CD14-positive monocyte (primary cell): ENCODE measurements around the gene PIERCE2. TPM values are rescaled to one million over a fixed set of nuclear protein-coding genes. Genes with fewer than 3 reads are reported as not detected.

Source experiments
- DNase-seq, 3 donors: peaks; one replicate each; pipeline ENCODE4 v3.0.0-alpha.2; 2011 to 2022
- H2AFZ ChIP-seq: 2 replicates; pipeline ENCODE4 v1.6.0; 2012; ENCODE audit warnings: mild to moderate bottlenecking, low read depth, low read length, inconsistent platforms; ENCODE audit not compliant: insufficient read depth, poor library complexity, severe bottlenecking
- H3K27ac ChIP-seq, 2 donors: 1 replicate in 1 of 2; 2 replicates in 1 of 2; pipeline ENCODE4 v1.5.1; 2012 to 2013; ENCODE audit warnings: low read length in 2 of 2, control low read depth in 1 of 2, inconsistent platforms in 1 of 2, low read depth in 1 of 2, mild to moderate bottlenecking in 1 of 2
- H3K27me3 ChIP-seq, 2 donors: one replicate each; pipeline versions ENCODE4 v1.6.0 to v1.6.1; 2011 to 2013; ENCODE audit warnings: low read length in 2 of 2; ENCODE audit not compliant: control insufficient read depth in 2 of 2, insufficient read depth in 2 of 2
- H3K36me3 ChIP-seq, 2 donors: replicated peaks in 1 of 2; 1 replicate in 1 of 2; 2 replicates in 1 of 2; pipeline versions ENCODE4 v1.5.1 to v1.6.1; 2012 to 2013; ENCODE audit warnings: low read length in 2 of 2, control low read depth in 1 of 2, inconsistent platforms in 1 of 2, mild to moderate bottlenecking in 1 of 2; ENCODE audit not compliant: insufficient read depth in 2 of 2, control insufficient read depth in 1 of 2
- H3K4me1 ChIP-seq, 2 donors: 1 replicate in 1 of 2; 2 replicates in 1 of 2; pipeline versions ENCODE4 v1.5.1 to v1.6.1; 2012 to 2013; ENCODE audit warnings: low read length in 2 of 2, control low read depth in 1 of 2, inconsistent platforms in 1 of 2, mild to moderate bottlenecking in 1 of 2, moderate library complexity in 1 of 2; ENCODE audit not compliant: insufficient read depth in 2 of 2, control insufficient read depth in 1 of 2
- H3K4me2 ChIP-seq: replicated peaks from 2 replicates; pipeline ENCODE3; 2012; ENCODE audit warnings: low read length, moderate library complexity, mild to moderate bottlenecking; ENCODE audit not compliant: poor library complexity, severe bottlenecking; ENCODE audit errors: extremely low read depth
- H3K4me3 ChIP-seq, 3 experiments: fragments of 200-600 bp in 1 of 3; sonication (generic) in 1 of 3; replicated peaks in 1 of 3; 1 replicate in 2 of 3; 2 replicates in 1 of 3; pipeline ENCODE4 v1.5.1; 2011 to 2013; ENCODE audit warnings: low read length in 3 of 3, mild to moderate bottlenecking in 3 of 3, control low read depth in 2 of 3, low read depth in 2 of 3, inconsistent platforms in 1 of 3, moderate library complexity in 1 of 3
- H3K79me2 ChIP-seq: 2 replicates; pipeline ENCODE4 v1.6.0; 2012; ENCODE audit warnings: mild to moderate bottlenecking, control low read depth, inconsistent platforms, low read length, moderate library complexity; ENCODE audit not compliant: insufficient read depth
- H3K9ac ChIP-seq: 2 replicates; pipeline ENCODE4 v1.6.0; 2017; ENCODE audit warnings: low read length, mild to moderate bottlenecking; ENCODE audit not compliant: insufficient read depth, poor library complexity, severe bottlenecking
- H3K9me3 ChIP-seq, 2 donors: replicated peaks in 1 of 2; 1 replicate in 1 of 2; 2 replicates in 1 of 2; pipeline versions ENCODE4 v1.5.1 to v1.6.1; 2012 to 2013; ENCODE audit warnings: low read length in 2 of 2, control low read depth in 1 of 2; ENCODE audit not compliant: control insufficient read depth in 1 of 2, insufficient read depth in 1 of 2
- H4K20me1 ChIP-seq: 2 replicates; pipeline ENCODE4 v1.6.0; 2012; ENCODE audit warnings: mild to moderate bottlenecking, low read length, control low read depth, moderate library complexity; ENCODE audit not compliant: insufficient read depth
- H3K27ac Mint-ChIP-seq, 7 donors: one replicate each; pipeline ENCODE4 v1.8.0; 2020; ENCODE audit warnings: mild to moderate bottlenecking in 7 of 7, mixed read lengths in 7 of 7, moderate library complexity in 6 of 7, inconsistent platforms in 2 of 7
- H3K27me3 Mint-ChIP-seq, 3 donors: one replicate each; pipeline ENCODE4 v1.8.0; 2021 to 2022; ENCODE audit warnings: low read depth in 3 of 3, mild to moderate bottlenecking in 3 of 3, mixed read lengths in 3 of 3, moderate library complexity in 3 of 3, inconsistent platforms in 1 of 3
- H3K36me3 Mint-ChIP-seq, 2 donors: one replicate each; pipeline ENCODE4 v1.8.0; 2020; ENCODE audit warnings: mixed read lengths in 2 of 2, inconsistent platforms in 1 of 2, mild to moderate bottlenecking in 1 of 2
- H3K4me1 Mint-ChIP-seq: one replicate; pipeline ENCODE4 v1.8.0; 2020; ENCODE audit warnings: mild to moderate bottlenecking, mixed read lengths
- H3K4me3 Mint-ChIP-seq, 2 donors: one replicate each; pipeline ENCODE4 v1.8.0; 2020; ENCODE audit warnings: mild to moderate bottlenecking in 2 of 2, mixed read lengths in 2 of 2, moderate library complexity in 1 of 2
- H3K9me3 Mint-ChIP-seq, 7 donors: one replicate each; pipeline ENCODE4 v1.8.0; 2020 to 2022; ENCODE audit warnings: mixed read lengths in 7 of 7, mild to moderate bottlenecking in 6 of 7, moderate library complexity in 6 of 7, inconsistent platforms in 2 of 7
- CTCF ChIP-seq: fragments of 200-600 bp; IDR thresholded peaks from one replicate; pipeline ENCODE4 v1.8.0; 2022; ENCODE audit warnings: antibody characterized with exemption, mild to moderate bottlenecking
- WGBS: methylation state at CpG from one replicate; pipeline ENCODE4 v1.1.5; 2013; ENCODE audit warnings: missing lambda C conversion rate; ENCODE audit not compliant: insufficient coverage; 5-methylcytosine and 5-hydroxymethylcytosine counted together
- intact Hi-C, 2 donors: fragments of 100-400 bp; cut with micrococcal nuclease; formaldehyde crosslinking; loops; one replicate each; pipeline versions ENCODE4 v1.15.0 to v1.15.1; 2023
- polyA plus RNA-seq, 3 donors: library from polyadenylated mRNA; depleted of rRNA in 1 of 3; unstranded in 2 of 3; stranded (reverse) in 1 of 3; fragments of 300-500 nt in 2 of 3; fragments of >200 nt in 1 of 3; fragmentation: Illumina TruSeq in 2 of 3; gene quantifications; 1 replicate in 2 of 3; 2 replicates in 1 of 3; pipeline ENCODE4 v1.2.3, GENCODE V29; 2012 to 2021

The PIERCE2 gene
- polyA plus RNA-seq, 3 donors, result 0.13 to 1.3 (median 0.61) TPM

- Histone ChIP-seq H3K36me3 (no peaks in the 10 kb centered on the region), H3K4me1 (no peaks in the 10 kb centered on the region), H3K9me3 (peaks cover 4 to 14% of the 10 kb centered on the region in 2 donors), H2AFZ (no peak overlapping the region), H3K4me2 (no peak overlapping the region), H4K20me1 (no peaks in the 10 kb centered on the region), H3K27me3 (no peaks in the 10 kb centered on the region), H3K27ac (no peak overlapping the region), H3K9ac (no peak overlapping the region), H3K79me2 (no peaks in the 10 kb centered on the region), H3K4me3 (no peak overlapping the region)
- no peak overlapping the region for H3K27ac Mint-ChIP-seq
- peaks cover 0 to 2% (median 0%) of the 10 kb centered on the region in 3 donors for H3K27me3 Mint-ChIP-seq
- no peak for DNase-seq
- 89% methylated on average over 4 of the region's 5 CpGs for WGBS
- peaks cover 13 to 34% (median 29%) of the 10 kb centered on the region in 7 donors for H3K9me3 Mint-ChIP-seq
- no peak for TF ChIP-seq CTCF
- H3K36me3 Mint-ChIP-seq, result no peaks in the 10 kb centered on the region
- H3K4me1 Mint-ChIP-seq, result no peaks in the 10 kb centered on the region
- intact Hi-C loops, result no loop called here
- H3K4me3 Mint-ChIP-seq, result no peak overlapping the region
These were observed 49.2 kb downstream of the PIERCE2 start for GRCh38 chr15:55457401-55458022.

GRCh38 chr15:55461447-55461846 lies 53.2 kb downstream of the PIERCE2 start:
- Mint-ChIP-seq H3K27me3 (peaks cover 0 to 4% (median 0%) of the 10 kb centered on the region in 3 donors), H3K27ac (no peak overlapping the region), H3K4me3 (no peak overlapping the region), H3K4me1 (no peaks in the 10 kb centered on the region), H3K36me3 (no peaks in the 10 kb centered on the region), H3K9me3 (peaks cover 16 to 34% (median 29%) of the 10 kb centered on the region in 7 donors)
- H3K79me2 ChIP-seq, result no peaks in the 10 kb centered on the region
- no peak overlapping the region for H2AFZ ChIP-seq
- no peak overlapping the region for H3K4me2 ChIP-seq
- H3K9me3 ChIP-seq, result peaks cover 4 to 14% of the 10 kb centered on the region in 2 donors
- WGBS, result 90% methylated on average over 2 of the region's 4 CpGs
- H4K20me1 ChIP-seq, result no peaks in the 10 kb centered on the region
- H3K4me3 ChIP-seq, result no peak overlapping the region
- no peak overlapping the region for H3K27ac ChIP-seq
- H3K36me3 ChIP-seq, result no peaks in the 10 kb centered on the region
- no peak overlapping the region for H3K9ac ChIP-seq
- H3K4me1 ChIP-seq, result no peaks in the 10 kb centered on the region
- no peaks in the 10 kb centered on the region for H3K27me3 ChIP-seq
- no peak for TF ChIP-seq CTCF
- intact Hi-C loops, result no loop called here
- DNase-seq, result no peak
